Dendritic cell treated with granulocyte-macrophage colony-stimulating factor and Interleukin-4, amounts not matched to agents 40 ng/mL and 50 ng/mL, for 4 days (primary cell): ENCODE data around the gene SLCO6A1.

Experiments used
- H3K27ac Mint-ChIP-seq: one replicate; pipeline ENCODE4 v1.8.0; 2022; ENCODE audit warnings: mild to moderate bottlenecking, mixed read lengths
- H3K27me3 Mint-ChIP-seq: one replicate; pipeline ENCODE4 v1.8.0; 2022; ENCODE audit warnings: mild to moderate bottlenecking, mixed read lengths
- H3K36me3 Mint-ChIP-seq: one replicate; pipeline ENCODE4 v1.8.0; 2022; ENCODE audit warnings: low read depth, mixed read lengths
- H3K4me1 Mint-ChIP-seq: one replicate; pipeline ENCODE4 v1.8.0; 2022; ENCODE audit warnings: low read depth, mixed read lengths
- H3K4me3 Mint-ChIP-seq: one replicate; pipeline ENCODE4 v1.8.0; 2022; ENCODE audit warnings: mild to moderate bottlenecking, moderate library complexity, mixed read lengths
- H3K9me3 Mint-ChIP-seq: one replicate; pipeline ENCODE4 v1.8.0; 2022; ENCODE audit warnings: mixed read lengths
- intact Hi-C: fragments of 100-400 bp; cut with micrococcal nuclease; formaldehyde crosslinking; loops from one replicate; pipeline ENCODE4 v1.15.0; 2022

The SLCO6A1 gene

GRCh38 chr5:102385365-102385764 is 113.4 kb downstream of the SLCO6A1 start:
- Mint-ChIP-seq H3K9me3 (peaks cover 23% of the 10 kb centered on the region), H3K36me3 (no peaks in the 10 kb centered on the region), H3K4me1 (no peaks in the 10 kb centered on the region), H3K4me3 (no peak overlapping the region), H3K27ac (no peak overlapping the region), H3K27me3 (no peaks in the 10 kb centered on the region)
- intact Hi-C loops = no loop called here

- no peaks in the 10 kb centered on the region for H3K4me1 Mint-ChIP-seq
- H3K4me3 Mint-ChIP-seq = no peak overlapping the region
- no peaks in the 10 kb centered on the region for H3K36me3 Mint-ChIP-seq
- peaks cover 12% of the 10 kb centered on the region for H3K9me3 Mint-ChIP-seq
- no peaks in the 10 kb centered on the region for H3K27me3 Mint-ChIP-seq
- no peak overlapping the region for H3K27ac Mint-ChIP-seq
- intact Hi-C loops = no loop called here
These were observed 118.6 kb downstream of the SLCO6A1 start for GRCh38 chr5:102380174-102380573.

GRCh38 chr5:102375876-102376275 is 122.9 kb downstream of the SLCO6A1 start:
- H3K27ac Mint-ChIP-seq = no peak overlapping the region
- H3K9me3 Mint-ChIP-seq = no peaks in the 10 kb centered on the region
- H3K36me3 Mint-ChIP-seq = no peaks in the 10 kb centered on the region
- H3K27me3 Mint-ChIP-seq = no peaks in the 10 kb centered on the region
- no peaks in the 10 kb centered on the region for H3K4me1 Mint-ChIP-seq
- no peak overlapping the region for H3K4me3 Mint-ChIP-seq
- intact Hi-C loops = no loop called here

GRCh38 chr5:102375272-102375671 is 123.5 kb downstream of the SLCO6A1 start:
- Mint-ChIP-seq H3K27ac (no peak overlapping the region), H3K9me3 (no peaks in the 10 kb centered on the region), H3K36me3 (no peaks in the 10 kb centered on the region), H3K4me3 (no peak overlapping the region), H3K27me3 (no peaks in the 10 kb centered on the region), H3K4me1 (no peaks in the 10 kb centered on the region)
- intact Hi-C loops = no loop called here

GRCh38 chr5:102368392-102368791 is 130.4 kb downstream of the SLCO6A1 start:
- Mint-ChIP-seq H3K27ac (no peak overlapping the region), H3K36me3 (no peaks in the 10 kb centered on the region), H3K9me3 (peaks cover 12% of the 10 kb centered on the region), H3K4me1 (no peaks in the 10 kb centered on the region), H3K4me3 (no peak overlapping the region), H3K27me3 (no peaks in the 10 kb centered on the region)
- intact Hi-C loops = no loop called here

GRCh38 chr5:102341681-102342288 is 157.0 kb downstream of the SLCO6A1 start:
- intact Hi-C loops = no loop called here
- H3K4me3 Mint-ChIP-seq = no peak overlapping the region
- no peaks in the 10 kb centered on the region for H3K4me1 Mint-ChIP-seq
- H3K9me3 Mint-ChIP-seq = no peaks in the 10 kb centered on the region
- H3K27ac Mint-ChIP-seq = no peak overlapping the region
- H3K27me3 Mint-ChIP-seq = no peaks in the 10 kb centered on the region
- no peaks in the 10 kb centered on the region for H3K36me3 Mint-ChIP-seq

- Mint-ChIP-seq H3K4me1 (peaks cover 6% of the 10 kb centered on the region), H3K4me3 (no peak overlapping the region), H3K36me3 (no peaks in the 10 kb centered on the region), H3K27ac (no peak overlapping the region), H3K9me3 (peaks cover 8% of the 10 kb centered on the region), H3K27me3 (no peaks in the 10 kb centered on the region)
- intact Hi-C loops = no loop called here
These were observed 174.1 kb downstream of the SLCO6A1 start for GRCh38 chr5:102324714-102325113.
